ENCODE measurements around the gene ADAMTS2. TPM values are rescaled to one million over a fixed set of nuclear protein-coding genes. Genes with fewer than 3 reads are reported as not detected.
A peak's percentile ranks its signal among the peaks of the same experiment; 100 is the strongest.

Gene ADAMTS2
- total RNA-seq, 2 experiments from 2014 or later: not detected

- Mint-ChIP-seq H3K9me3 (no peaks in the 10 kb centered on the region), H3K36me3 (ENCODE audit: low read depth) (no peaks in the 10 kb centered on the region), H3K4me1 (ENCODE audit: low read depth) (no peaks in the 10 kb centered on the region), H3K4me3 (no peak overlapping the region), H3K27me3 (ENCODE audit: low read depth) (peaks cover 4% of the 10 kb centered on the region), H3K27ac (no peak overlapping the region)
- CTCF ChIA-PET: interaction anchor here (1.2 kb wide), 1 partner anchor 226 kb away, joined by 3 read pairs; no protein-coding TSS in a partner anchor
- intact Hi-C loops (cut with micrococcal nuclease): no loop called here
- no peak for DNase-seq
Observed at GRCh38 chr5:179267071-179267670, 78.1 kb downstream of the ADAMTS2 start.

GRCh38 chr5:179266291-179267070 is 78.8 kb downstream of the ADAMTS2 start:
- DNase-seq: no peak
- Mint-ChIP-seq H3K27ac (no peak overlapping the region), H3K9me3 (no peaks in the 10 kb centered on the region), H3K36me3 (ENCODE audit: low read depth) (no peaks in the 10 kb centered on the region), H3K27me3 (ENCODE audit: low read depth) (peaks cover 4% of the 10 kb centered on the region), H3K4me1 (ENCODE audit: low read depth) (no peaks in the 10 kb centered on the region), H3K4me3 (no peak overlapping the region)
- intact Hi-C loops (cut with micrococcal nuclease): no loop called here
- CTCF ChIA-PET: interaction anchor here (1.2 kb wide), 1 partner anchor 227 kb away, joined by 3 read pairs; no protein-coding TSS in a partner anchor

- intact Hi-C loops (cut with micrococcal nuclease): no loop called here
Observed at GRCh38 chr5:179265514-179266290, 79.6 kb downstream of the ADAMTS2 start.

GRCh38 chr5:179264783-179265513 is 80.3 kb downstream of the ADAMTS2 start:
- Mint-ChIP-seq H3K27ac (no peak overlapping the region), H3K9me3 (no peaks in the 10 kb centered on the region), H3K36me3 (ENCODE audit: low read depth) (no peaks in the 10 kb centered on the region), H3K4me1 (ENCODE audit: low read depth) (no peaks in the 10 kb centered on the region), H3K27me3 (ENCODE audit: low read depth) (peaks cover 4% of the 10 kb centered on the region), H3K4me3 (no peak overlapping the region)
- DNase-seq: no peak
- CTCF ChIA-PET: no interaction called here
- intact Hi-C loops (cut with micrococcal nuclease): no loop called here

More at GRCh38 chr5:179265514-179266290, 79.6 kb downstream of the ADAMTS2 start:
- Mint-ChIP-seq H3K27ac (no peak overlapping the region), H3K36me3 (ENCODE audit: low read depth) (no peaks in the 10 kb centered on the region), H3K4me1 (ENCODE audit: low read depth) (no peaks in the 10 kb centered on the region), H3K4me3 (no peak overlapping the region), H3K27me3 (ENCODE audit: low read depth) (peaks cover 4% of the 10 kb centered on the region), H3K9me3 (no peaks in the 10 kb centered on the region)
- CTCF ChIA-PET: interaction anchor here (1.2 kb wide), 1 partner anchor 228 kb away, joined by 3 read pairs; no protein-coding TSS in a partner anchor
- no peak for DNase-seq

GRCh38 chr5:179264053-179264782 is 81.0 kb downstream of the ADAMTS2 start:
- Mint-ChIP-seq H3K27me3 (ENCODE audit: low read depth) (peaks cover 4% of the 10 kb centered on the region), H3K4me1 (ENCODE audit: low read depth) (no peaks in the 10 kb centered on the region), H3K36me3 (ENCODE audit: low read depth) (no peaks in the 10 kb centered on the region), H3K9me3 (no peaks in the 10 kb centered on the region), H3K27ac (no peak overlapping the region), H3K4me3 (no peak overlapping the region)
- no peak for DNase-seq
- intact Hi-C loops (cut with micrococcal nuclease): no loop called here
- CTCF ChIA-PET: no interaction called here

GRCh38 chr5:179263391-179264052 is 81.7 kb downstream of the ADAMTS2 start:
- H3K4me1 Mint-ChIP-seq (ENCODE audit: low read depth): no peaks in the 10 kb centered on the region
- H3K36me3 Mint-ChIP-seq (ENCODE audit: low read depth): no peaks in the 10 kb centered on the region
- no peak overlapping the region for H3K27ac Mint-ChIP-seq
- CTCF ChIA-PET: no interaction called here
- no peaks in the 10 kb centered on the region for H3K9me3 Mint-ChIP-seq
- peaks cover 4% of the 10 kb centered on the region for H3K27me3 Mint-ChIP-seq (ENCODE audit: low read depth)
- no peak for DNase-seq
- H3K4me3 Mint-ChIP-seq: no peak overlapping the region
- intact Hi-C loops (cut with micrococcal nuclease): no loop called here

GRCh38 chr5:179262126-179262920 is 82.9 kb downstream of the ADAMTS2 start:
- Mint-ChIP-seq H3K27ac (no peak overlapping the region), H3K4me3 (no peak overlapping the region), H3K27me3 (ENCODE audit: low read depth) (peaks cover 4% of the 10 kb centered on the region), H3K9me3 (no peaks in the 10 kb centered on the region), H3K4me1 (ENCODE audit: low read depth) (no peaks in the 10 kb centered on the region), H3K36me3 (ENCODE audit: low read depth) (no peaks in the 10 kb centered on the region)
- DNase-seq: no peak
- CTCF ChIA-PET: no interaction called here
- intact Hi-C loops (cut with micrococcal nuclease): no loop called here

GRCh38 chr5:179261301-179262125 is 83.7 kb downstream of the ADAMTS2 start:
- Mint-ChIP-seq H3K27me3 (ENCODE audit: low read depth) (peaks cover 4% of the 10 kb centered on the region), H3K9me3 (no peaks in the 10 kb centered on the region), H3K36me3 (ENCODE audit: low read depth) (no peaks in the 10 kb centered on the region), H3K4me1 (ENCODE audit: low read depth) (no peaks in the 10 kb centered on the region), H3K4me3 (no peak overlapping the region), H3K27ac (no peak overlapping the region)
- intact Hi-C loops (cut with micrococcal nuclease): loop anchor here (2.0 kb wide), 1 partner anchor 95 kb away; no protein-coding TSS in a partner anchor
- peak; percentile 25 for DNase-seq
- CTCF ChIA-PET: interaction anchor here (0.6 kb wide), 1 partner anchor 83 kb away, joined by 3 read pairs; no protein-coding TSS in a partner anchor

GRCh38 chr5:179260324-179261070 is 84.8 kb downstream of the ADAMTS2 start:
- H3K36me3 Mint-ChIP-seq (ENCODE audit: low read depth): no peaks in the 10 kb centered on the region
- H3K9me3 Mint-ChIP-seq: no peaks in the 10 kb centered on the region
- no peak for DNase-seq
- CTCF ChIA-PET: no interaction called here
- no peak overlapping the region for H3K4me3 Mint-ChIP-seq
- peaks cover 4% of the 10 kb centered on the region for H3K27me3 Mint-ChIP-seq (ENCODE audit: low read depth)
- no peaks in the 10 kb centered on the region for H3K4me1 Mint-ChIP-seq (ENCODE audit: low read depth)
- H3K27ac Mint-ChIP-seq: no peak overlapping the region
- intact Hi-C loops (cut with micrococcal nuclease): loop anchor here (2.0 kb wide), 1 partner anchor 94 kb away; no protein-coding TSS in a partner anchor

Measured in activated naive CD4-positive, alpha-beta T cell treated with anti-CD3 and anti-CD28 coated beads for 36 hours (primary cell).